Ureter (tissue), 1 donor: ENCODE results near the gene PDCD4. TPM values are rescaled to one million over a fixed set of nuclear protein-coding genes. Genes with fewer than 3 reads are reported as not detected.

Experiments
- DNase-seq: peaks from one replicate; pipeline ENCODE4 v3.0.0-alpha.2; 2020; ENCODE audit warnings: low spot score
- total RNA-seq: library from RNA; stranded (reverse); gene quantifications from one replicate; pipeline ENCODE4 v1.2.4, GENCODE V29; 2023
- donor health status: DM: yes; HTN: yes; CAD: no.

PDCD4 gene
- total RNA-seq, 1 donor from 2014 or later, result 114 TPM

- DNase-seq, result no peak
These were observed 29.3 kb upstream of the PDCD4 start for GRCh38 chr10:110842326-110842904.

GRCh38 chr10:110843031-110843430 is 28.7 kb upstream of the PDCD4 start:
- no peak for DNase-seq

GRCh38 chr10:110843796-110844616 is 27.7 kb upstream of the PDCD4 start:
- DNase-seq, result no peak

- no peak for DNase-seq
These were observed 27.2 kb upstream of the PDCD4 start for GRCh38 chr10:110844617-110844881.

GRCh38 chr10:110845192-110845755 is 26.5 kb upstream of the PDCD4 start:
- no peak for DNase-seq

- DNase-seq, result no peak
These were observed 25.7 kb upstream of the PDCD4 start for GRCh38 chr10:110845756-110846620.

- no peak for DNase-seq
These were observed 24.4 kb upstream of the PDCD4 start for GRCh38 chr10:110847374-110847773.

GRCh38 chr10:110848106-110848505 is 23.6 kb upstream of the PDCD4 start:
- no peak for DNase-seq

GRCh38 chr10:110850099-110850498 is 21.6 kb upstream of the PDCD4 start:
- DNase-seq, result no peak

- no peak for DNase-seq
These were observed 20.6 kb upstream of the PDCD4 start for GRCh38 chr10:110851020-110851612.

- no peak for DNase-seq
These were observed 19.4 kb upstream of the PDCD4 start for GRCh38 chr10:110852255-110852896.

- DNase-seq, result no peak
These were observed 18.8 kb upstream of the PDCD4 start for GRCh38 chr10:110852947-110853346.

GRCh38 chr10:110853921-110854605 is 17.7 kb upstream of the PDCD4 start:
- DNase-seq, result no peak

GRCh38 chr10:110857265-110858171 is 14.2 kb upstream of the PDCD4 start:
- peak; percentile 85 for DNase-seq

GRCh38 chr10:110858297-110858934 is 13.3 kb upstream of the PDCD4 start:
- DNase-seq, result no peak

- DNase-seq, result no peak
These were observed 12.3 kb upstream of the PDCD4 start for GRCh38 chr10:110859206-110859972.

- DNase-seq, result no peak
These were observed 11.8 kb upstream of the PDCD4 start for GRCh38 chr10:110859973-110860376.

- DNase-seq, result no peak
These were observed 11.0 kb upstream of the PDCD4 start for GRCh38 chr10:110860576-110861241.
